HepG2 (cell line): ENCODE results near the gene PNRC1.

Experiments used
- BCLAF1 ChIP-seq: fragments of 450-650 bp; IDR thresholded peaks from 2 replicates; pipeline ENCODE4 v1.6.1; 2017; ENCODE audit warnings: mild to moderate bottlenecking
- KAT2B ChIP-seq: fragments of 150-350 bp; IDR thresholded peaks from 2 replicates; pipeline ENCODE4 v1.6.1; 2014; ENCODE audit warnings: low read depth, low read length, borderline replicate concordance
- PAXIP1 ChIP-seq: sonication (generic); formaldehyde crosslinking; conservative IDR thresholded peaks from 2 replicates; pipeline ENCODE4 v1.4.0; 2020; ENCODE audit warnings: mild to moderate bottlenecking, missing genetic modification reagents, moderate library complexity
- TOE1 ChIP-seq: sonication (generic); formaldehyde crosslinking; IDR thresholded peaks from 2 replicates; pipeline ENCODE4 v1.4.0; 2020; ENCODE audit warnings: mild to moderate bottlenecking, missing genetic modification reagents
- ZNF44 ChIP-seq: sonication (generic); formaldehyde crosslinking; IDR thresholded peaks from 2 replicates; pipeline ENCODE4 v1.5.1; 2020; ENCODE audit warnings: mild to moderate bottlenecking, missing genetic modification reagents

GRCh38 chr6:89133981-89134380 lies 53.4 kb downstream of the PNRC1 start:
- TF ChIP-seq BCLAF1 (no peak), PAXIP1 (no peak), ZNF44 (CRISPR knock-in tag) (no peak), KAT2B (no peak), TOE1 (CRISPR knock-in tag) (no peak)
